Placental epithelial cell (primary cell): ENCODE measurements around the gene DPF3. TPM values are rescaled to one million over a fixed set of nuclear protein-coding genes. Genes with fewer than 3 reads are reported as not detected.

Source experiments
- small RNA-seq: library from RNA; depleted of rRNA; stranded (forward); fragments of <200 nt; gene quantifications from one replicate; pipeline ENCODE3, GENCODE V24; 2012
- total RNA-seq: library from RNA; depleted of rRNA; stranded (reverse); fragments of >200 nt; gene quantifications from 2 replicates; pipeline ENCODE4 v1.2.3, GENCODE V29; 2012

The DPF3 gene
- 0.11 TPM in 1 of 2 replicates, not detected in the other for total RNA-seq

DNA sequence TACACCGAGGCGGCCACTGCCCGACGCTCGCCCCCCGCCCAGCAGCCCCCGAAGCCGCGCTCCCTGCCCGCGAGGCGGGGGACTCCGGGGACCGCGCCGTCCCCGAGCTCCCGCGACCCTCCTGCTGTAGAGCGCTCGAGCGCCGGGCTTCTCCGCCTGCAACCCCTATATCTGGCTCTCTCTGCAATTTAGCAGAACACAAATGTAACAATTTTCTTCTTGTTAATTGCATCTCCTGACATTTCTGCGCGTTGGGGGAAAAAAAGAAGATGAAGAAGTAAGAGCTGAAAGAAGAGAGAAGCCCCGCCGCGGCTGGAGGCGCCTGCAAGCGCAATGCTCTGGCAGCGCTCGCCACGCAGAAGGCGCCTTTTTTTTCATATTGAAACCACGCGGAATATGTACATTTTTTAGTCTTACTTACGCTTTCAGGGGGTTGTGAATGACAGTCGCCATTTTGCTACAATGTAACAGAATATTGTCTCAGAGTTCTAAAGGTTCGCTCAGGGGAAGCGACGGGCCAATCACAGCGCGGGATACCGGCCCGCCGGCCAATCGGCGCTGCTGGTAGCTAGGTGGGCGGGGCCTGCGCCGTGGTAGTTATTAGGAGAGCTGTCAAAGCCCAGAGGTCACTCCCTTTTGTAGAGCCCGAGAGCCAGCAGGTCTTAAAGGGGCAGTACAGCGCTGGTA is at the start of gene DPF3:
Gene DPF3, minus strand, starts transcription at position 466 of the 687 bp plus-strand sequence. Its CDS starts 13 bp downstream, at position 453.

DNA sequence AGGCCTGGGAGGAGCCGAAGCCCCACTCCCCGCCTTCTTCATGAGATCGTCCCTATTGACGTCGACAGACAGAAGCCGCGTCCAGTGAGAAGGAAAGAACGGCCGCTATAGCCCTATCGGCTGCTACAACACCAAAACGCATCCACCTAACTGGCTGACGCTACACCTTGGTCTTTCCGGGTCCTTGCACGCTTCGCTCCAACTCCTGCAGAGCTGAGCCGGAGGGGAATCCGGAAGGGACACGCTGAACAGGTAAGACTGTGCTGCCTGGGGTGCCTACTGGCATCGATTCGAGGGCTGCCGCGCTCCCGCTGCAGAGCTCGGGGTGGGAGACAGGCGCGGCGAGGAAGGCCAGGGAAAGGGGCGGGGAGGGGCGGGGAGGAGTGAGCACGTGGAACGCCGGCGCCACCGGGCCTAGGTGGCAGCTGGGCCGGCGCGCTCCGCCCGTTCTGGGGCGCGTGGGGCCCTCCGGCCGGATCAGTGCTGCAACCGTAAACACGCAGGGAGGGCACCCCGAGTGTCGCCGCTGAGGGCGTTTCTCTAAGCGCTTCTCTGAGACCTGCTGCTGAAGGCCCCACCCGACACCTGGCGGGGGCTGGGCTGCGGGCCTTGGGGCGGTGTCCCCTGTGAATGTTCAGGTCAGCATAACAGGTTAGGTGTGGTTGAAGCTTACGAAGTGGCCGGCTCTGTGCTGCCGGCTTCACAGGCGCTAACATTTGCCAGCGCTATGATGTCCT is 32.6 kb upstream of the DPF3 start, which contains the start of gene DCAF4:
Gene DCAF4, plus strand, starts transcription at position 173 of the 737 bp plus-strand sequence. CDS start 11,515 bp downstream, outside the sequence.

Small RNA genes lying within 50 kb of the gene (small RNA-seq; reads per million reads assigned to genes)
- gene RF00019 = not detected

Other genes with a start within 250 kb of the DPF3 start
- gene DCAF4, start 32.4 kb upstream of the DPF3 start, total RNA-seq = 21.6 and 33.6 TPM in 2 replicates
- 25.8 and 34.9 TPM in 2 replicates for gene ZFYVE1, start 133.0 kb upstream of the DPF3 start, total RNA-seq
- gene RBM25, start 164.4 kb upstream of the DPF3 start, total RNA-seq = 33.3 and 37.7 TPM in 2 replicates
- gene PSEN1, start 242.4 kb upstream of the DPF3 start, total RNA-seq = 35.3 and 43.3 TPM in 2 replicates